GM12892 (cell line): Measurements from ENCODE around the gene VEPH1.

Source experiments
- POLR2A ChIP-seq: IDR thresholded peaks from 2 replicates; pipeline ENCODE4 v1.6.1; 2011; ENCODE audit warnings: low read depth, low read length, control low read depth
- POLR2AphosphoS5 ChIP-seq: IDR thresholded peaks from 2 replicates; pipeline ENCODE4 v1.6.1; 2011; ENCODE audit warnings: low read depth, low read length, control low read depth
- TAF1 ChIP-seq: IDR thresholded peaks from 2 replicates; pipeline ENCODE4 v1.6.1; 2011; ENCODE audit warnings: low read depth, mild to moderate bottlenecking, control low read depth, low read length, borderline replicate concordance

- TF ChIP-seq POLR2A = no peak
- TF ChIP-seq POLR2AphosphoS5 = no peak
- no peak for TF ChIP-seq TAF1
Observed at GRCh38 chr3:157535667-157536066, 32.5 kb upstream of the VEPH1 start.
